ENCODE measurements around the gene ZFHX2.

DNA sequence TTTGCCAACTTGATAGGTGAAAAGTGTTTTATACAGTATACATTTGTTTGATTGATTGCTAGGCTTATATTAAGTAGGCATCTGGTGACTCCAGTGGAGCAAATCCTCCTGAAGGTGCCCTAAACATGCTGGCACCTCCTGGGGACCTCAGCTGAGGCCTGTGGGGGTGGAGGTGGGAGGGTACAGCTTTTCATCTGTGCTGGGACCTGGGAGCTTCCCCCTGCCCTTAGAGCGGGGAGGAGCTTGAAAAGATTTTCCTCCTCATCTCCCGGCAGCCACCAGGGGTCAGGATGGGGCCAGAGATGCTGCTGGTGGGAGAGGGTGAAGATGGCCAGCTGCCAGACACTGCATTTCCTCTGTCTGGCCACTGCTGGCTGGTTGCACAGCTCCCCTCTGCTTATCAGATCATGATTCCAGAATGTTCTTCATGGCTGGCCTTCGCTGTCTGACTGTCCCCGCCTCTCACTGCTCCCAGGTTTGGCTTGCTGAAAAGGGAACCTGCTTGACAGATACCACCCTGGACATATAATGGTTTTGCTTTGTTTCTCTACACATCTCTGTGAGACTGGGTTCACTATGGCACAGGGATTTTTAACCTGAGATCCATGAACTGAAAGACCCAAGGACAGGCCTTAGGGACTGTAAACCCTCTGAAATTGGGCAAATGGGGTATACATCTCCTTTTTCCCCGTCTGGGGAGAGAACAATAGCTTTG lies 37.5 kb upstream of the ZFHX2 start:
- TF ChIP-seq TAF1 (IDR thresholded peaks at IDR 0.05; ENCODE audit: borderline replicate concordance, insufficient read depth, low read length) (no peak), POLR2AphosphoS5 (IDR thresholded peaks at IDR 0.05; ENCODE audit: low read depth, low read length) (no peak), SIN3A (IDR thresholded peaks at IDR 0.05; ENCODE audit: borderline replicate concordance, insufficient read depth, low read length) (no peak)
- TF ChIP-seq, protein P1, sequence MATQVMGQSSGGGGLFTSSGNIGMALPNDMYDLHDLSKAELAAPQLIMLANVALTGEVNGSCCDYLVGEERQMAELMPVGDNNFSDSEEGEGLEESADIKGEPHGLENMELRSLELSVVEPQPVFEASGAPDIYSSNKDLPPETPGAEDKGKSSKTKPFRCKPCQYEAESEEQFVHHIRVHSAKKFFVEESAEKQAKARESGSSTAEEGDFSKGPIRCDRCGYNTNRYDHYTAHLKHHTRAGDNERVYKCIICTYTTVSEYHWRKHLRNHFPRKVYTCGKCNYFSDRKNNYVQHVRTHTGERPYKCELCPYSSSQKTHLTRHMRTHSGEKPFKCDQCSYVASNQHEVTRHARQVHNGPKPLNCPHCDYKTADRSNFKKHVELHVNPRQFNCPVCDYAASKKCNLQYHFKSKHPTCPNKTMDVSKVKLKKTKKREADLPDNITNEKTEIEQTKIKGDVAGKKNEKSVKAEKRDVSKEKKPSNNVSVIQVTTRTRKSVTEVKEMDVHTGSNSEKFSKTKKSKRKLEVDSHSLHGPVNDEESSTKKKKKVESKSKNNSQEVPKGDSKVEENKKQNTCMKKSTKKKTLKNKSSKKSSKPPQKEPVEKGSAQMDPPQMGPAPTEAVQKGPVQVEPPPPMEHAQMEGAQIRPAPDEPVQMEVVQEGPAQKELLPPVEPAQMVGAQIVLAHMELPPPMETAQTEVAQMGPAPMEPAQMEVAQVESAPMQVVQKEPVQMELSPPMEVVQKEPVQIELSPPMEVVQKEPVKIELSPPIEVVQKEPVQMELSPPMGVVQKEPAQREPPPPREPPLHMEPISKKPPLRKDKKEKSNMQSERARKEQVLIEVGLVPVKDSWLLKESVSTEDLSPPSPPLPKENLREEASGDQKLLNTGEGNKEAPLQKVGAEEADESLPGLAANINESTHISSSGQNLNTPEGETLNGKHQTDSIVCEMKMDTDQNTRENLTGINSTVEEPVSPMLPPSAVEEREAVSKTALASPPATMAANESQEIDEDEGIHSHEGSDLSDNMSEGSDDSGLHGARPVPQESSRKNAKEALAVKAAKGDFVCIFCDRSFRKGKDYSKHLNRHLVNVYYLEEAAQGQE (IDR thresholded peaks at IDR 0.05; ENCODE audit: insufficient read depth in 1 of 2, low read depth in 2 of 2, low read length in 2 of 2), result no peak
